Measurements from ENCODE around the gene PTPRK.

- TF ChIP-seq CTCF (IDR thresholded peaks at IDR 0.05; ENCODE audit: low read length) (no peak), EZH2 (IDR thresholded peaks at IDR 0.05; ENCODE audit: borderline replicate concordance, low read length) (no peak)
These were observed 420.7 kb downstream of the PTPRK start for GRCh38 chr6:128099571-128100197.
